HCT116 (cell line): ENCODE data around the gene SULT6B1.
"Not testable (repeated sequence)": the region's sequence is repeated elsewhere in the genome, so short reads cannot be mapped to it uniquely, and the experiment has no call there.

Experiments
- CEBPB ChIP-seq: IDR thresholded peaks from 2 replicates; pipeline ENCODE4 v1.6.1; 2012; ENCODE audit warnings: low read depth
- TF ChIP-seq, protein P1 (sequence below), 3 experiments: fragments of 200-600 bp in 1 of 3; sonication (generic) in 1 of 3; IDR thresholded peaks in 2 of 3; conservative IDR thresholded peaks in 1 of 3; 2 replicates each; pipeline ENCODE4 v1.5.1; 2012 to 2017; ENCODE audit warnings: low read depth in 2 of 3, low read length in 2 of 3, antibody characterized with exemption in 1 of 3, borderline replicate concordance in 1 of 3, control low read depth in 1 of 3, mild to moderate bottlenecking in 1 of 3, mixed read lengths in 1 of 3, mixed run types in 1 of 3, moderate library complexity in 1 of 3; ENCODE audit not compliant: insufficient read depth in 1 of 3

DNA sequence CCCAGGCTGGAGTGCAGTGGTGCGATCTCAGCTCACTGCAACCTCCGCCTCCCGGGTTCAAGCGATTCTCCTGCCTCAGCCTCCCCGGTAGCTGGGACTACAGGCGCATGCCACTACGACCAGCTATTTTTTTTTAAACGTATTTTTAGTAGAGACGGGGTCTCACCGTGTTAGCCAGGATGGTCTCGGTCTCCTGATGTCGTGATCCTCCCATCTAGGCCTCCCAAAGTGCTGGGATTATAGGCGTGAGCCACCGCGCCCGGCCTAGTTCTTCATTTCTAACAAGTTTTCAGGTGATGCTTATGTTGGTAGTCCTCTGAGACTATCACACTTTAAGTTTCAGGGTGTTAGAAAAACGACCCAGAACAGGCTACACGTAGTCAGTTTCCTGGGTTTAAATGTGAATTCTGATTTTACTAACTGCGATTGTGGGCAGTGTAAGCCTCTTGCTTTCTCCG lies 7.4 kb upstream of the SULT6B1 start:
- TF ChIP-seq, protein P1, sequence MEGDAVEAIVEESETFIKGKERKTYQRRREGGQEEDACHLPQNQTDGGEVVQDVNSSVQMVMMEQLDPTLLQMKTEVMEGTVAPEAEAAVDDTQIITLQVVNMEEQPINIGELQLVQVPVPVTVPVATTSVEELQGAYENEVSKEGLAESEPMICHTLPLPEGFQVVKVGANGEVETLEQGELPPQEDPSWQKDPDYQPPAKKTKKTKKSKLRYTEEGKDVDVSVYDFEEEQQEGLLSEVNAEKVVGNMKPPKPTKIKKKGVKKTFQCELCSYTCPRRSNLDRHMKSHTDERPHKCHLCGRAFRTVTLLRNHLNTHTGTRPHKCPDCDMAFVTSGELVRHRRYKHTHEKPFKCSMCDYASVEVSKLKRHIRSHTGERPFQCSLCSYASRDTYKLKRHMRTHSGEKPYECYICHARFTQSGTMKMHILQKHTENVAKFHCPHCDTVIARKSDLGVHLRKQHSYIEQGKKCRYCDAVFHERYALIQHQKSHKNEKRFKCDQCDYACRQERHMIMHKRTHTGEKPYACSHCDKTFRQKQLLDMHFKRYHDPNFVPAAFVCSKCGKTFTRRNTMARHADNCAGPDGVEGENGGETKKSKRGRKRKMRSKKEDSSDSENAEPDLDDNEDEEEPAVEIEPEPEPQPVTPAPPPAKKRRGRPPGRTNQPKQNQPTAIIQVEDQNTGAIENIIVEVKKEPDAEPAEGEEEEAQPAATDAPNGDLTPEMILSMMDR (IDR thresholded peaks at IDR 0.05 in 2 of 3, conservative IDR thresholded peaks at IDR 0.05 in 1 of 3; ENCODE audit: borderline replicate concordance in 1 of 3, insufficient read depth in 1 of 3, low read depth in 2 of 3, low read length in 2 of 3): not testable (repeated sequence)
- not testable (repeated sequence) for TF ChIP-seq CEBPB
